Measurements from ENCODE around the gene SMIM28.
"Not testable (repeated sequence)": the region's sequence is repeated elsewhere in the genome, so short reads cannot be mapped to it uniquely, and the experiment has no call there.

Gene SMIM28

GRCh38 chr6:138357928-138358327 lies 19.8 kb upstream of the SMIM28 start:
- H3K27ac Mint-ChIP-seq, result no peak overlapping the region
- H3K4me1 Mint-ChIP-seq, result no peaks in the 10 kb centered on the region
- no peak overlapping the region for H3K4me3 Mint-ChIP-seq
- no peaks in the 10 kb centered on the region for H3K36me3 Mint-ChIP-seq
- H3K9me3 Mint-ChIP-seq, result no peaks in the 10 kb centered on the region
- peaks cover 5% of the 10 kb centered on the region for H3K27me3 Mint-ChIP-seq

GRCh38 chr6:138368684-138369083 lies 9.0 kb upstream of the SMIM28 start:
- H3K4me3 Mint-ChIP-seq, H3K27ac Mint-ChIP-seq, H3K27me3 Mint-ChIP-seq, H3K9me3 Mint-ChIP-seq, H3K36me3 Mint-ChIP-seq, H3K4me1 Mint-ChIP-seq: not testable (repeated sequence)

- Mint-ChIP-seq H3K27ac (no peak overlapping the region), H3K4me3 (no peak overlapping the region)
These were observed 6.9 kb upstream of the SMIM28 start for GRCh38 chr6:138370631-138371451.

GRCh38 chr6:138371452-138371711 lies 6.3 kb upstream of the SMIM28 start:
- H3K27ac Mint-ChIP-seq, result no peak overlapping the region
- no peaks in the 10 kb centered on the region for H3K27me3 Mint-ChIP-seq
- no peaks in the 10 kb centered on the region for H3K9me3 Mint-ChIP-seq
- H3K36me3 Mint-ChIP-seq, result no peaks in the 10 kb centered on the region
- peaks cover 6% of the 10 kb centered on the region for H3K4me1 Mint-ChIP-seq
- H3K4me3 Mint-ChIP-seq, result no peak overlapping the region

More at GRCh38 chr6:138370631-138371451, 6.9 kb upstream of the SMIM28 start:
- H3K36me3 Mint-ChIP-seq, result no peaks in the 10 kb centered on the region
- no peaks in the 10 kb centered on the region for H3K9me3 Mint-ChIP-seq
- H3K4me1 Mint-ChIP-seq, result peaks cover 6% of the 10 kb centered on the region
- H3K27me3 Mint-ChIP-seq, result no peaks in the 10 kb centered on the region

GRCh38 chr6:138371720-138372119 lies 6.0 kb upstream of the SMIM28 start:
- no peaks in the 10 kb centered on the region for H3K9me3 Mint-ChIP-seq
- no peaks in the 10 kb centered on the region for H3K36me3 Mint-ChIP-seq
- no peak overlapping the region for H3K27ac Mint-ChIP-seq

GRCh38 chr6:138372711-138373463 lies 4.8 kb upstream of the SMIM28 start:
- Mint-ChIP-seq H3K4me1 (peaks cover 6% of the 10 kb centered on the region), H3K36me3 (no peaks in the 10 kb centered on the region), H3K27me3 (no peaks in the 10 kb centered on the region), H3K9me3 (no peaks in the 10 kb centered on the region), H3K27ac (no peak overlapping the region), H3K4me3 (no peak overlapping the region)

More at GRCh38 chr6:138371720-138372119, 6.0 kb upstream of the SMIM28 start:
- Mint-ChIP-seq H3K27me3 (no peaks in the 10 kb centered on the region), H3K4me1 (peaks cover 6% of the 10 kb centered on the region), H3K4me3 (no peak overlapping the region)

- Mint-ChIP-seq H3K36me3 (no peaks in the 10 kb centered on the region), H3K9me3 (no peaks in the 10 kb centered on the region), H3K4me1 (peaks cover 6% of the 10 kb centered on the region), H3K4me3 (no peak overlapping the region), H3K27me3 (no peaks in the 10 kb centered on the region), H3K27ac (no peak overlapping the region)
These were observed 3.5 kb upstream of the SMIM28 start for GRCh38 chr6:138374230-138374629.

- no peaks in the 10 kb centered on the region for H3K27me3 Mint-ChIP-seq
These were observed 2.9 kb upstream of the SMIM28 start for GRCh38 chr6:138374815-138375214.

GRCh38 chr6:138377042-138377441 lies 663 bp upstream of the SMIM28 start:
- Mint-ChIP-seq H3K4me3 (no peak overlapping the region), H3K9me3 (no peaks in the 10 kb centered on the region), H3K27me3 (no peaks in the 10 kb centered on the region), H3K36me3 (no peaks in the 10 kb centered on the region), H3K4me1 (peaks cover 6% of the 10 kb centered on the region), H3K27ac (no peak overlapping the region)

More at GRCh38 chr6:138374815-138375214, 2.9 kb upstream of the SMIM28 start:
- H3K4me1 Mint-ChIP-seq, result peaks cover 6% of the 10 kb centered on the region
- H3K36me3 Mint-ChIP-seq, result no peaks in the 10 kb centered on the region
- H3K4me3 Mint-ChIP-seq, result no peak overlapping the region
- no peak overlapping the region for H3K27ac Mint-ChIP-seq
- H3K9me3 Mint-ChIP-seq, result no peaks in the 10 kb centered on the region

GRCh38 chr6:138378463-138378862 lies 758 bp downstream of the SMIM28 start:
- Mint-ChIP-seq H3K27ac (no peak overlapping the region), H3K36me3 (no peaks in the 10 kb centered on the region), H3K4me1 (no peaks in the 10 kb centered on the region), H3K4me3 (no peak overlapping the region), H3K9me3 (no peaks in the 10 kb centered on the region), H3K27me3 (no peaks in the 10 kb centered on the region)

GRCh38 chr6:138382498-138383265 lies 5.0 kb downstream of the SMIM28 start:
- no peaks in the 10 kb centered on the region for H3K4me1 Mint-ChIP-seq

GRCh38 chr6:138383776-138384175 lies 6.1 kb downstream of the SMIM28 start:
- Mint-ChIP-seq H3K4me1 (no peaks in the 10 kb centered on the region), H3K4me3 (no peak overlapping the region), H3K9me3 (no peaks in the 10 kb centered on the region), H3K27ac (no peak overlapping the region), H3K36me3 (no peaks in the 10 kb centered on the region), H3K27me3 (peaks cover 1% of the 10 kb centered on the region)

More at GRCh38 chr6:138382498-138383265, 5.0 kb downstream of the SMIM28 start:
- Mint-ChIP-seq H3K27ac (peak overlapping the region; percentile 59), H3K27me3 (peaks cover 1% of the 10 kb centered on the region), H3K9me3 (no peaks in the 10 kb centered on the region), H3K36me3 (no peaks in the 10 kb centered on the region), H3K4me3 (no peak overlapping the region)

- H3K27me3 Mint-ChIP-seq, result peaks cover 2% of the 10 kb centered on the region
- H3K4me1 Mint-ChIP-seq, result no peaks in the 10 kb centered on the region
- H3K36me3 Mint-ChIP-seq, result no peaks in the 10 kb centered on the region
- H3K4me3 Mint-ChIP-seq, result no peak overlapping the region
- H3K27ac Mint-ChIP-seq, result no peak overlapping the region
- no peaks in the 10 kb centered on the region for H3K9me3 Mint-ChIP-seq
These were observed 9.2 kb downstream of the SMIM28 start for GRCh38 chr6:138386897-138387296.

GRCh38 chr6:138387577-138388368 lies 10.1 kb downstream of the SMIM28 start:
- Mint-ChIP-seq H3K9me3 (no peaks in the 10 kb centered on the region), H3K4me3 (no peak overlapping the region), H3K36me3 (no peaks in the 10 kb centered on the region), H3K27me3 (peaks cover 3% of the 10 kb centered on the region), H3K27ac (no peak overlapping the region), H3K4me1 (no peaks in the 10 kb centered on the region)

- Mint-ChIP-seq H3K36me3 (no peaks in the 10 kb centered on the region), H3K4me1 (no peaks in the 10 kb centered on the region), H3K9me3 (no peaks in the 10 kb centered on the region), H3K4me3 (no peak overlapping the region), H3K27ac (no peak overlapping the region), H3K27me3 (peaks cover 2% of the 10 kb centered on the region)
These were observed 11.8 kb downstream of the SMIM28 start for GRCh38 chr6:138389551-138389950.
